NOMO-1 treated with DMSO at 0.1 percent for 48 hours (cell line): ENCODE data around the gene PGBD2.
"Not testable (repeated sequence)": the region's sequence is repeated elsewhere in the genome, so short reads cannot be mapped to it uniquely, and the experiment has no call there.

ENCODE experiments used
- DNase-seq: peaks from one replicate; lab custom pipeline; 2025; ENCODE audit not compliant: unreplicated experiment; lab: John Stamatoyannopoulos, UW

The PGBD2 gene

GRCh38 chr1:248926401-248927182 is 20.6 kb downstream of the PGBD2 start:
- no peak for DNase-seq

- DNase-seq: not testable (repeated sequence)
These were observed 21.2 kb downstream of the PGBD2 start for GRCh38 chr1:248927283-248927682.

- peak; percentile 27 for DNase-seq
These were observed 22.1 kb downstream of the PGBD2 start for GRCh38 chr1:248928122-248928521.

DNA sequence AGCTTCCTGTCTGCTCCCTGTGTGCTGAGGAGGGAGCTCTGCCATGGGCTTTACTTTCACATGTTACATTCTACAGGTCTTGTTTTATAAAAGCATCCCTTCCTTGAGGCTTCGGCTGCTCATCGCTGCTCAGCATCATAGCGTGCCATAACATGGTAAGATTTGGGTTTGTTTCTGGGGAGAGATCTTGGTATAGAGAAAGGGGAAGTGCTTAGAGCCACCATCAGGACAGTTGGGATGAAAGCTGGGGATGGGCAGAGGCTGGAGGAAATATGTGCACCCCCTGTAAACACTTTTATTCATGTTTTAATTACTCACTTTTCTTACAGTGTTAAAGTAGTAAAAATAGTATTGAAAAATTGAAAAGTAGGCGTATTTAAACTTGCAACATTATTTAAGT is 24.0 kb downstream of the PGBD2 start:
- not testable (repeated sequence) for DNase-seq

GRCh38 chr1:248938173-248938809 is 32.3 kb downstream of the PGBD2 start:
- DNase-seq: not testable (repeated sequence)

DNA sequence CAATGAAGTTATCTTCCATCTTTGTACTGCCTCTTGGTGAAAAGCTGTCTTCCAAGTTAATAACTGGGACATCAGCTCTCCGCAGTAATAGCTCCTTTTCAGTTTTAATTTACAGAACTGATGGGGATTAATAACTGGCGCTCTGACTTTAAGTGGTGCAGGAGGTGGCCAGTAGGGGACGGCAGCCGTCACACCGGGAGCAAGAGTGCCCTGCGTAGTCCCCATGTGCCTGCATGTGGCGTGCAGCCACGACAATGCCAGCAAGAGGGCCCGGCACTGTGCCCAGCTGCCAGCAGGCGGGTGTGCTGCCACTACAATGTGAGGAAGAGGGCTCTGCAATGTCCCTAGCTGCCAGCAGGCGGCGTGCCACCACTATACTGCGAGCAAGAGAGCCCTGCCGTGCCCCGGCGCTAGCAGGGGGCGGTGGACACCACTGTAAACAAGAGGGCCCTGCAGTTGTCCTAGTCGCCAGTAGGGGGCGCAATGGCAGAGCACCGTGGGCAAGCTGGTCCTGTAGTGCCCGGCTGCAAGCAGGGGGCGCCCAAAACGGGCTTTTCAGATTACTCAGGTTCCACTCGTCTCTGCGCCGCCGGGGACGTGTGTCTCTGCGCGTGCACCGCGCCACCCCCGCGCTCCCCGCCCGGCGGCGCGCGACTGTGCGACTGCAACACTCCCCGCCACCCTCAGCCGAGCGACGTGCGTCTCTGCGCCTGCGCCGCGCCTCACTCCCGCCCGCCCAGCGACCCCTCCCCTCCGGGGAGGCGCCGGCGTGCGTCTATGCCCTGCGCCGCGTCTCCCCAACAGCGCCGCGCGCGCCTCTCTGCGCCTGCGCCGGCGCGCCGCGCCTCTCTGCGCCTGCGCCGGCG is 38.3 kb downstream of the PGBD2 start:
- DNase-seq: not testable (repeated sequence)

DNA sequence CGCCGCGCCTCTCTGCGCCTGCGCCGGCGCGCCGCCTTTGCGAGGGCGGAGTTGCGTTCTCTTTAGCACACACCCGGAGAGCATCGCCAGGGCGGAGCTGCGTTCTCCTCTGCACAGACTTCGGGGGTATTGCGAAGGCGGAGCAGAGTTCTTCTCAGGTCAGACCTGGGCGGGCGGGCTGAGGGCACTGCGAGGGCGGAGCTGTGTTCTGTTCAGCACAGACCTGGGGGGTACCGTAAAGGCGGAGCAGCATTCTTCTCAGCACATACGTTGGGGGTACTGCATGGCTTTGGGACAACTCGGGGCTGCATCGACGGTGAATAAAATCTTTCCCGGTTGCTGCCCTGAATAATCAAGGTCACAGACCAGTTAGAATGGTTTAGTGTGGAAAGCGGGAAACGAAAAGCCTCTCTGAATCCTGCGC is 39.0 kb downstream of the PGBD2 start:
- DNase-seq: not testable (repeated sequence)

GRCh38 chr1:248945453-248945852 is 39.4 kb downstream of the PGBD2 start:
- not testable (repeated sequence) for DNase-seq

DNA sequence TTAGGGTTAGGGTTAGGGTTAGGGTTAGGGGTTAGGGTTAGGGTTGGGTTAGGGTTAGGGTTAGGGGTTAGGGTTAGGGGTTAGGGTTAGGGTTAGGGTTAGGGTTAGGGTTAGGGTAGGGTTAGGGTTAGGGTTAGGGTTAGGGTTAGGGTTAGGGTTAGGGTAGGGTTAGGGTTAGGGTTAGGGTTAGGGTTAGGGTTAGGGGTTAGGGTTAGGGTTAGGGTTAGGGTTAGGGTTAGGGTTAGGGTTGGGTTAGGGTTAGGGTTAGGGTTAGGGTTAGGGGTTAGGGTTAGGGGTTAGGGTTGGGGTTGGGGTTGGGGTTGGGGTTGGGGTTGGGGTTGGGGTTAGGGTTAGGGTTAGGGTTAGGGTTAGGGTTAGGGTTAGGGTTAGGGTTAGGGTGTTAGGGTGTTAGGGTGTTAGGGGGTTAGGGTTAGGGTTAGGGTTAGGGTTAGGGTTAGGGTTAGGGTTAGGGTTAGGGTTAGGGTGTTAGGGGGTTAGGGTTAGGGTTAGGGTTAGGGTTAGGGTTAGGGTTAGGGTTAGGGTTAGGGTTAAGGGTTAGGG is 39.9 kb downstream of the PGBD2 start:
- not testable (repeated sequence) for DNase-seq
